B cell (primary cell): ENCODE measurements around the gene SLC2A5. TPM values are rescaled to one million over a fixed set of nuclear protein-coding genes. Genes with fewer than 3 reads are reported as not detected.

Source experiments
- ATAC-seq: fragments of 200-7000 bp; cut with Tn5 transposase; one replicate; pipeline ENCODE4 v1.10.0; 2021; ENCODE audit warnings: low read depth, mild to moderate bottlenecking, moderate number of reproducible peaks, moderate library complexity
- CTCF ChIA-PET: fragments of 350-600 bp; sonication (Branson Sonifier 250); formaldehyde crosslinking; loops from one replicate; lab custom pipeline; 2021; ENCODE audit warnings: antibody characterized with exemption, inconsistent platforms; lab: Charles Lee
- POLR2A ChIA-PET: fragments of 350-600 bp; sonication (Branson Sonifier 250); formaldehyde crosslinking; loops from one replicate; lab custom pipeline; 2021; ENCODE audit warnings: antibody characterized with exemption; lab: Charles Lee
- DNase-seq: peaks from one replicate; pipeline ENCODE4 v3.0.0; 2013
- H2AFZ ChIP-seq: 2 replicates; pipeline ENCODE4 v1.6.1; 2012; ENCODE audit warnings: mild to moderate bottlenecking, low read depth, low read length; ENCODE audit not compliant: insufficient read depth, poor library complexity, severe bottlenecking
- H3K27ac ChIP-seq, 2 donors: 1 replicate in 1 of 2; 2 replicates in 1 of 2; pipeline ENCODE4 v1.5.1; 2012 to 2013; ENCODE audit warnings: low read length in 2 of 2, mild to moderate bottlenecking in 2 of 2, moderate library complexity in 1 of 2
- H3K27me3 ChIP-seq, 4 experiments: fragments of 200-600 bp in 1 of 4; sonication (generic) in 1 of 4; replicated peaks in 1 of 4; 1 replicate in 2 of 4; 2 replicates in 2 of 4; pipeline versions ENCODE4 v1.6.1 to v1.7.0; 2013 to 2016; ENCODE audit warnings: low read length in 3 of 4, mild to moderate bottlenecking in 2 of 4, mixed read lengths in 1 of 4, moderate library complexity in 1 of 4; ENCODE audit not compliant: insufficient read depth in 4 of 4, control insufficient read depth in 3 of 4; ENCODE audit errors: control extremely low read depth in 1 of 4
- H3K36me3 ChIP-seq, 2 experiments: replicated peaks in 1 of 2; 1 replicate in 1 of 2; 2 replicates in 1 of 2; pipeline versions ENCODE4 v1.6.1 to v1.7.1; 2013; ENCODE audit warnings: low read length in 1 of 2; ENCODE audit not compliant: insufficient read depth in 2 of 2, control insufficient read depth in 1 of 2; ENCODE audit errors: control extremely low read depth in 1 of 2, extremely low read depth in 1 of 2
- H3K4me1 ChIP-seq, 2 donors: fragments of 200-600 bp in 1 of 2; sonication (generic) in 1 of 2; 1 replicate in 1 of 2; 2 replicates in 1 of 2; pipeline versions ENCODE4 v1.5.1 to v1.6.1; 2013 to 2017; ENCODE audit warnings: low read length in 2 of 2; ENCODE audit not compliant: control insufficient read depth in 2 of 2, insufficient read depth in 2 of 2
- H3K4me2 ChIP-seq: replicated peaks from 2 replicates; pipeline ENCODE3; 2012; ENCODE audit warnings: mild to moderate bottlenecking, low read depth, low read length; ENCODE audit not compliant: poor library complexity, severe bottlenecking
- H3K4me3 ChIP-seq, 5 experiments: fragments of 200-600 bp in 1 of 5; sonication (generic) in 1 of 5; 1 replicate in 3 of 5; 2 replicates in 2 of 5; pipeline versions ENCODE4 v1.5.1 to v1.7.0; 2011 to 2016; ENCODE audit warnings: low read length in 4 of 5, mild to moderate bottlenecking in 4 of 5, low read depth in 2 of 5, control low read depth in 1 of 5, moderate library complexity in 1 of 5; ENCODE audit not compliant: insufficient read depth in 1 of 5; ENCODE audit errors: control extremely low read depth in 1 of 5, extremely low read depth in 1 of 5
- H3K79me2 ChIP-seq: fragments of 200-600 bp; sonication (generic); one replicate; pipeline ENCODE4 v1.6.0; 2016; ENCODE audit warnings: low read length; ENCODE audit not compliant: control insufficient read depth, insufficient read depth
- H3K9ac ChIP-seq: fragments of 200-600 bp; sonication (generic); 2 replicates; pipeline ENCODE4 v1.6.1; 2017; ENCODE audit warnings: mild to moderate bottlenecking, low read length, moderate library complexity
- H3K9me3 ChIP-seq, 3 donors: one replicate each; pipeline versions ENCODE4 v1.6.1 to v1.7.1; 2013; ENCODE audit warnings: low read length in 2 of 3; ENCODE audit not compliant: control insufficient read depth in 2 of 3, insufficient read depth in 1 of 3; ENCODE audit errors: control extremely low read depth in 1 of 3
- H4K20me1 ChIP-seq: 2 replicates; pipeline ENCODE4 v1.6.0; 2012; ENCODE audit warnings: mild to moderate bottlenecking, low read length; ENCODE audit not compliant: insufficient read depth, control insufficient read depth, poor library complexity, severe bottlenecking
- H3K27ac Mint-ChIP-seq: one replicate; pipeline ENCODE4 v1.8.0; 2021; ENCODE audit warnings: mixed read lengths
- H3K27me3 Mint-ChIP-seq: one replicate; pipeline ENCODE4 v1.8.0; 2021; ENCODE audit warnings: mixed read lengths
- H3K4me1 Mint-ChIP-seq: one replicate; pipeline ENCODE4 v1.8.0; 2021; ENCODE audit warnings: mixed read lengths
- H3K4me3 Mint-ChIP-seq: one replicate; pipeline ENCODE4 v1.8.0; 2021; ENCODE audit warnings: mixed read lengths
- H3K9me3 Mint-ChIP-seq: one replicate; pipeline ENCODE4 v1.8.0; 2022; ENCODE audit warnings: mixed read lengths; ENCODE audit not compliant: insufficient read depth
- EZH2 ChIP-seq: IDR thresholded peaks from 2 replicates; pipeline ENCODE4 v1.6.1; 2012; ENCODE audit warnings: borderline replicate concordance, low read depth, mild to moderate bottlenecking, moderate library complexity, low read length; ENCODE audit not compliant: insufficient read depth, poor library complexity, severe bottlenecking
- WGBS: methylation state at CpG from one replicate; pipeline ENCODE4 v1.1.5; 2013; ENCODE audit warnings: missing lambda C conversion rate; ENCODE audit not compliant: insufficient coverage; 5-methylcytosine and 5-hydroxymethylcytosine counted together
- intact Hi-C: fragments of 100-400 bp; cut with micrococcal nuclease; formaldehyde crosslinking; loops from one replicate; pipeline ENCODE4 v1.10.0; 2022
- polyA plus RNA-seq: library from polyadenylated mRNA; depleted of rRNA; stranded (reverse); fragments of >200 nt; gene quantifications from 2 replicates; pipeline ENCODE4 v1.2.3, GENCODE V29; 2012
- total RNA-seq, 2 donors: library from RNA; stranded (reverse); fragments of 120-200 nt in 1 of 2; gene quantifications; 1 replicate in 1 of 2; 2 replicates in 1 of 2; pipeline versions ENCODE4 v1.2.3 to v1.2.4, GENCODE V29; 2013 to 2022
- TF ChIP-seq, protein P1 (sequence below): fragments of 200-600 bp; IDR thresholded peaks from one replicate; pipeline ENCODE4 v1.8.0; 2022; ENCODE audit warnings: antibody characterized with exemption, mild to moderate bottlenecking

Gene SLC2A5
- total and polyA plus RNA-seq, 2 donors (not counting 1 experiment from before 2014, with no cell fraction given) = 16.7 to 29.5 TPM

DNA sequence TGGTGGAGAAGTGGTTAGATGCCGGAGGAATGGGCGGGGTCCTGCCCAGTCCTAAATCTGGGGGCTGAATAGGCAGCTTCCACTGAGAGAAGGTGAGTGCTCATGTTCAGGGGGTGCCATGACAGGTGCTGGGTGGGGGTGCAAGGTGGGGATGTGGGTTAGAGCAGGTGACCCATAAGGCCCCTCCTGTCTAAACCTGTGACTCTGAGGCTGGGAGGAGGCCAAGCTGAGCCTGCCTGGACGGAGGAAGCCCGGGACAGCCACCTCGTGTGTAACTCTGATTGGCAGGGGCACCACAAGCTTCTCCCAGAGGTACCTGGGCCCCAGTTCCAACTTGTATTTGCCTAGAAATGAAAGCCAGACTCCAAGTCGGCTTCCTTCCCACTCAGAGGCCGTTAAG is 48.8 kb upstream of the SLC2A5 start:
- intact Hi-C loops = no loop called here

More for the DNA sequence above, 48.8 kb upstream of the SLC2A5 start:
- Histone ChIP-seq H3K4me1 (peaks cover 14 to 23% of the 10 kb centered on the region in 2 donors), H2AFZ (no peak overlapping the region), H3K9me3 (no peaks in the 10 kb centered on the region), H3K9ac (no peak overlapping the region), H3K4me3 (no peak overlapping the region), H4K20me1 (no peaks in the 10 kb centered on the region), H3K27me3 (no peaks in the 10 kb centered on the region), H3K27ac (no peak overlapping the region), H3K79me2 (no peaks in the 10 kb centered on the region), H3K36me3 (no peaks in the 10 kb centered on the region), H3K4me2 (no peak overlapping the region)
- Mint-ChIP-seq H3K4me3 (no peak overlapping the region), H3K27ac (no peak overlapping the region), H3K9me3 (no peaks in the 10 kb centered on the region), H3K4me1 (peaks cover 30% of the 10 kb centered on the region), H3K27me3 (no peaks in the 10 kb centered on the region)
- WGBS = 97% methylated on average over 5 of the region's 7 CpGs
- ATAC-seq (no peak), DNase-seq (no peak)
- POLR2A ChIA-PET = no interaction called here
- TF ChIP-seq EZH2 = no peak
- TF ChIP-seq, protein P1, sequence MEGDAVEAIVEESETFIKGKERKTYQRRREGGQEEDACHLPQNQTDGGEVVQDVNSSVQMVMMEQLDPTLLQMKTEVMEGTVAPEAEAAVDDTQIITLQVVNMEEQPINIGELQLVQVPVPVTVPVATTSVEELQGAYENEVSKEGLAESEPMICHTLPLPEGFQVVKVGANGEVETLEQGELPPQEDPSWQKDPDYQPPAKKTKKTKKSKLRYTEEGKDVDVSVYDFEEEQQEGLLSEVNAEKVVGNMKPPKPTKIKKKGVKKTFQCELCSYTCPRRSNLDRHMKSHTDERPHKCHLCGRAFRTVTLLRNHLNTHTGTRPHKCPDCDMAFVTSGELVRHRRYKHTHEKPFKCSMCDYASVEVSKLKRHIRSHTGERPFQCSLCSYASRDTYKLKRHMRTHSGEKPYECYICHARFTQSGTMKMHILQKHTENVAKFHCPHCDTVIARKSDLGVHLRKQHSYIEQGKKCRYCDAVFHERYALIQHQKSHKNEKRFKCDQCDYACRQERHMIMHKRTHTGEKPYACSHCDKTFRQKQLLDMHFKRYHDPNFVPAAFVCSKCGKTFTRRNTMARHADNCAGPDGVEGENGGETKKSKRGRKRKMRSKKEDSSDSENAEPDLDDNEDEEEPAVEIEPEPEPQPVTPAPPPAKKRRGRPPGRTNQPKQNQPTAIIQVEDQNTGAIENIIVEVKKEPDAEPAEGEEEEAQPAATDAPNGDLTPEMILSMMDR = no peak
- CTCF ChIA-PET = interaction anchor here (0.6 to 1.4 kb wide), 3 partner anchors 9 to 171 kb away, joined by 3 read pairs; partner anchors contain the start of gene GPR157
